Activated naive CD4-positive, alpha-beta T cell treated with anti-CD3 and anti-CD28 coated beads for 36 hours (primary cell): ENCODE measurements around the gene ARHGEF4. TPM values are rescaled to one million over a fixed set of nuclear protein-coding genes. Genes with fewer than 3 reads are reported as not detected.

ENCODE experiments used
- CTCF ChIA-PET: fragments of 350-600 bp; sonication (Branson Sonifier 250); formaldehyde crosslinking; loops from one replicate; lab custom pipeline; 2021; ENCODE audit warnings: antibody characterized with exemption; lab: Charles Lee
- DNase-seq: peaks from one replicate; pipeline ENCODE4 v3.0.0-alpha.2; 2020
- H3K27ac Mint-ChIP-seq: one replicate; pipeline ENCODE4 v1.8.0; 2021; ENCODE audit warnings: mild to moderate bottlenecking, mixed read lengths
- H3K27me3 Mint-ChIP-seq: one replicate; pipeline ENCODE4 v1.8.0; 2021; ENCODE audit warnings: low read depth, mixed read lengths
- H3K36me3 Mint-ChIP-seq: one replicate; pipeline ENCODE4 v1.8.0; 2021; ENCODE audit warnings: low read depth, mixed read lengths
- H3K4me1 Mint-ChIP-seq: one replicate; pipeline ENCODE4 v1.8.0; 2021; ENCODE audit warnings: low read depth, mixed read lengths
- H3K4me3 Mint-ChIP-seq: one replicate; pipeline ENCODE4 v1.8.0; 2021; ENCODE audit warnings: mild to moderate bottlenecking, moderate library complexity, mixed read lengths
- H3K9me3 Mint-ChIP-seq: one replicate; pipeline ENCODE4 v1.8.0; 2021; ENCODE audit warnings: mixed read lengths
- intact Hi-C: fragments of 100-400 bp; cut with micrococcal nuclease; formaldehyde crosslinking; loops from one replicate; pipeline ENCODE4 v1.15.1; 2023
- total RNA-seq, 2 experiments: library from RNA; stranded (reverse); gene quantifications; one replicate each; pipeline ENCODE4 v1.2.3, GENCODE V29; 2021

The ARHGEF4 gene
- total RNA-seq, 2 experiments from 2014 or later, result 2.6 to 3.3 TPM

- CTCF ChIA-PET, result no interaction called here
- peaks cover 30% of the 10 kb centered on the region for H3K4me1 Mint-ChIP-seq
- no peak overlapping the region for H3K4me3 Mint-ChIP-seq
These were observed 200.1 kb downstream of the ARHGEF4 start for GRCh38 chr2:131036696-131037397.

GRCh38 chr2:131037398-131038257 lies 200.9 kb downstream of the ARHGEF4 start:
- no peak for DNase-seq
- Mint-ChIP-seq H3K9me3 (no peaks in the 10 kb centered on the region), H3K27ac (no peak overlapping the region), H3K36me3 (no peaks in the 10 kb centered on the region), H3K4me3 (no peak overlapping the region), H3K4me1 (peaks cover 35% of the 10 kb centered on the region), H3K27me3 (peaks cover 18% of the 10 kb centered on the region)
- intact Hi-C loops, result no loop called here
- CTCF ChIA-PET, result no interaction called here

More at GRCh38 chr2:131036696-131037397, 200.1 kb downstream of the ARHGEF4 start:
- intact Hi-C loops, result no loop called here
- Mint-ChIP-seq H3K27me3 (peaks cover 18% of the 10 kb centered on the region), H3K36me3 (no peaks in the 10 kb centered on the region), H3K27ac (no peak overlapping the region), H3K9me3 (no peaks in the 10 kb centered on the region)
- DNase-seq, result no peak

- CTCF ChIA-PET, result no interaction called here
- Mint-ChIP-seq H3K36me3 (no peaks in the 10 kb centered on the region), H3K9me3 (no peaks in the 10 kb centered on the region), H3K27me3 (peaks cover 16% of the 10 kb centered on the region), H3K4me3 (no peak overlapping the region), H3K4me1 (peaks cover 35% of the 10 kb centered on the region), H3K27ac (no peak overlapping the region)
- DNase-seq, result no peak
- intact Hi-C loops, result no loop called here
These were observed 201.8 kb downstream of the ARHGEF4 start for GRCh38 chr2:131038258-131039100.

- intact Hi-C loops, result no loop called here
- CTCF ChIA-PET, result no interaction called here
- Mint-ChIP-seq H3K4me1 (peaks cover 32% of the 10 kb centered on the region), H3K36me3 (no peaks in the 10 kb centered on the region), H3K9me3 (no peaks in the 10 kb centered on the region), H3K4me3 (no peak overlapping the region), H3K27me3 (peaks cover 10% of the 10 kb centered on the region), H3K27ac (no peak overlapping the region)
- DNase-seq, result no peak
These were observed 202.4 kb downstream of the ARHGEF4 start for GRCh38 chr2:131039101-131039440.

- H3K4me3 Mint-ChIP-seq, result no peak overlapping the region
- intact Hi-C loops, result no loop called here
- no peaks in the 10 kb centered on the region for H3K9me3 Mint-ChIP-seq
- H3K36me3 Mint-ChIP-seq, result no peaks in the 10 kb centered on the region
- peaks cover 29% of the 10 kb centered on the region for H3K4me1 Mint-ChIP-seq
- no peak overlapping the region for H3K27ac Mint-ChIP-seq
- CTCF ChIA-PET, result no interaction called here
- peaks cover 5% of the 10 kb centered on the region for H3K27me3 Mint-ChIP-seq
- no peak for DNase-seq
These were observed 202.8 kb downstream of the ARHGEF4 start for GRCh38 chr2:131039535-131039907.

- Mint-ChIP-seq H3K4me1 (peaks cover 29% of the 10 kb centered on the region), H3K4me3 (peak overlapping the region; percentile 54), H3K36me3 (no peaks in the 10 kb centered on the region), H3K27me3 (peaks cover 4% of the 10 kb centered on the region), H3K27ac (no peak overlapping the region), H3K9me3 (no peaks in the 10 kb centered on the region)
- DNase-seq, result peak; percentile 62
- CTCF ChIA-PET, result interaction anchor here (1.2 to 1.7 kb wide), 2 partner anchors 53 to 167 kb away, joined by 6 to 8 read pairs; partner anchors contain the start of gene FAM168B
- intact Hi-C loops, result loop anchor here (1.0 to 2.0 kb wide), 3 partner anchors 53 to 243 kb away; partner anchors contain the start of genes FAM168B and PLEKHB2
These were observed 203.4 kb downstream of the ARHGEF4 start for GRCh38 chr2:131039908-131040660.

GRCh38 chr2:131040661-131041401 lies 204.1 kb downstream of the ARHGEF4 start:
- intact Hi-C loops, result loop anchor here (1.0 to 2.0 kb wide), 3 partner anchors 52 to 244 kb away; partner anchors contain the start of genes FAM168B and PLEKHB2
- CTCF ChIA-PET, result interaction anchor here (1.0 to 1.7 kb wide), 6 partner anchors 11 to 373 kb away, joined by 3 to 8 read pairs (median 4); partner anchors contain the start of gene FAM168B
- no peaks in the 10 kb centered on the region for H3K36me3 Mint-ChIP-seq
- peak overlapping the region; percentile 54 for H3K4me3 Mint-ChIP-seq
- no peaks in the 10 kb centered on the region for H3K9me3 Mint-ChIP-seq
- peaks cover 4% of the 10 kb centered on the region for H3K27me3 Mint-ChIP-seq
- H3K27ac Mint-ChIP-seq, result no peak overlapping the region
- peaks cover 29% of the 10 kb centered on the region for H3K4me1 Mint-ChIP-seq
- DNase-seq, result peak; percentile 51

- Mint-ChIP-seq H3K36me3 (peaks cover 1% of the 10 kb centered on the region), H3K4me1 (peaks cover 29% of the 10 kb centered on the region), H3K27me3 (peaks cover 4% of the 10 kb centered on the region), H3K4me3 (peak overlapping the region; percentile 45), H3K27ac (no peak overlapping the region), H3K9me3 (no peaks in the 10 kb centered on the region)
- intact Hi-C loops, result loop anchor here (2.0 kb wide), 2 partner anchors 51 to 63 kb away; partner anchors contain the start of genes FAM168B and PLEKHB2
- DNase-seq, result no peak
- CTCF ChIA-PET, result interaction anchor here (0.5 to 1.7 kb wide), 8 partner anchors 10 to 372 kb away, joined by 3 to 8 read pairs (median 4); partner anchors contain the start of gene FAM168B
These were observed 204.9 kb downstream of the ARHGEF4 start for GRCh38 chr2:131041402-131042147.

GRCh38 chr2:131042148-131042775 lies 205.5 kb downstream of the ARHGEF4 start:
- DNase-seq, result no peak
- Mint-ChIP-seq H3K27ac (no peak overlapping the region), H3K36me3 (peaks cover 3% of the 10 kb centered on the region), H3K27me3 (peaks cover 4% of the 10 kb centered on the region), H3K4me1 (peaks cover 29% of the 10 kb centered on the region), H3K4me3 (no peak overlapping the region), H3K9me3 (no peaks in the 10 kb centered on the region)
- intact Hi-C loops, result no loop called here
- CTCF ChIA-PET, result interaction anchor here (0.6 to 1.7 kb wide), 2 partner anchors 38 to 169 kb away, joined by 4 to 8 read pairs; no protein-coding TSS in a partner anchor
